ENCODE measurements around the gene CDC42EP1.
"Not testable (repeated sequence)": the region's sequence is repeated elsewhere in the genome, so short reads cannot be mapped to it uniquely, and the experiment has no call there.

The CDC42EP1 gene

GRCh38 chr22:37559901-37560607, at the start of gene CDC42EP1:
CDC42EP1 (plus strand) TSS chr22:37560480; CDS start chr22:37566350, 5,870 bp downstream.
- no peak for DNase-seq (ENCODE audit: low spot score)

- DNase-seq (ENCODE audit: low spot score), result no peak
Measured at GRCh38 chr22:37511395-37512104, 48.7 kb upstream of the CDC42EP1 start.

GRCh38 chr22:37514526-37515051, 45.7 kb upstream of the CDC42EP1 start:
- DNase-seq (ENCODE audit: low spot score), result no peak

- no peak for DNase-seq (ENCODE audit: low spot score)
Measured at GRCh38 chr22:37515901-37516300, 44.4 kb upstream of the CDC42EP1 start.

- DNase-seq (ENCODE audit: low spot score), result no peak
Measured at GRCh38 chr22:37516456-37516855, 43.8 kb upstream of the CDC42EP1 start.

GRCh38 chr22:37517826-37518450, 42.3 kb upstream of the CDC42EP1 start:
- no peak for DNase-seq (ENCODE audit: low spot score)

- no peak for DNase-seq (ENCODE audit: low spot score)
Measured at GRCh38 chr22:37518509-37519267, 41.6 kb upstream of the CDC42EP1 start.

GRCh38 chr22:37519268-37520195, 40.7 kb upstream of the CDC42EP1 start, which contains the start of gene CARD10:
CARD10 (minus strand) TSS chr22:37519415; CDS start chr22:37519200, 215 bp downstream.
- DNase-seq (ENCODE audit: low spot score), result no peak

GRCh38 chr22:37520776-37521191, 39.5 kb upstream of the CDC42EP1 start:
- DNase-seq (ENCODE audit: low spot score), result no peak

- DNase-seq (ENCODE audit: low spot score), result no peak
Measured at GRCh38 chr22:37521236-37521739, 39.0 kb upstream of the CDC42EP1 start.

- no peak for DNase-seq (ENCODE audit: low spot score)
Measured at GRCh38 chr22:37522482-37522881, 37.8 kb upstream of the CDC42EP1 start.

- no peak for DNase-seq (ENCODE audit: low spot score)
Measured at GRCh38 chr22:37525073-37525745, 35.1 kb upstream of the CDC42EP1 start.

- no peak for DNase-seq (ENCODE audit: low spot score)
Measured at GRCh38 chr22:37525746-37526350, 34.4 kb upstream of the CDC42EP1 start.

GRCh38 chr22:37526376-37526775, 33.9 kb upstream of the CDC42EP1 start:
- DNase-seq (ENCODE audit: low spot score), result no peak

- not testable (repeated sequence) for DNase-seq (ENCODE audit: low spot score)
Measured at GRCh38 chr22:37527081-37527752, 33.1 kb upstream of the CDC42EP1 start.

- DNase-seq (ENCODE audit: low spot score), result not testable (repeated sequence)
Measured at GRCh38 chr22:37527952-37528351, 32.3 kb upstream of the CDC42EP1 start.

- peak; percentile 24 for DNase-seq (ENCODE audit: low spot score)
Measured at GRCh38 chr22:37529652-37530345, 30.5 kb upstream of the CDC42EP1 start.

GRCh38 chr22:37533995-37534394, 26.3 kb upstream of the CDC42EP1 start:
- peak; percentile 48 for DNase-seq (ENCODE audit: low spot score)

Data from activated CD4-positive, alpha-beta T cell treated with anti-CD3 and anti-CD28 coated beads, Interleukin-2, Interleukin-4, amounts not matched to agents 100 ng/mL and 50 ng/mL, durations not matched to agents 16 hours and 8 hours (primary cell).